ENCODE data around the gene CNTN2. TPM values are rescaled to one million over a fixed set of nuclear protein-coding genes. Genes with fewer than 3 reads are reported as not detected.

Gene CNTN2
- total RNA-seq, 1 donor from 2014 or later = 0.58 TPM

DNA sequence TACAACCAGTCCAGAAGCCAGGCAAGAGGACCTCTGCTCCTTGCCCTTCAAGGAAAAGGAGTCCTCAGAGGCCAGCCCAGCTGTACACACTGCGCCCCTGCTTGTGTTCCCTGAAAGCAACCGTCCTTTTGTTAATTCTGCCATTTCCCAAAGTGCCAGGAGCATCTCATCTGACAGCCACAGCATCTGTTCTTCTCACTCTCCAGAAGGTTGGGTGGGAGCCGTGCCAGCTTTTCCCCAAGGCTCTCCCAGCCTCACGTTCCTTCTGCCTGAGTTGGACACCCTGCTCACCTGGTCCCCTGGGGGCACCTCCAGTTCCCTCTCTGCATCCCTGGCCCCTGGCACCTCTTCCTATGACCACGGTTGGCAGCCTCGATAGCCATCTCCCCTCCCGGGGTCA is 10.5 kb upstream of the CNTN2 start:
- Histone ChIP-seq H3K36me3 (no peaks in the 10 kb centered on the region), H3K4me1 (no peaks in the 10 kb centered on the region), H3K9me3 (replicated peaks) (no peaks in the 10 kb centered on the region), H3K4me3 (no peak overlapping the region), H3K27ac (replicated peaks) (no peak overlapping the region), H3K27me3 (ENCODE audit: low read depth) (peaks cover 57% of the 10 kb centered on the region)
- no peak for TF ChIP-seq CTCF (IDR thresholded peaks at IDR 0.05; ENCODE audit: borderline replicate concordance)
- intact Hi-C loops (cut with micrococcal nuclease) = no loop called here
- DNase-seq = no peak

DNA sequence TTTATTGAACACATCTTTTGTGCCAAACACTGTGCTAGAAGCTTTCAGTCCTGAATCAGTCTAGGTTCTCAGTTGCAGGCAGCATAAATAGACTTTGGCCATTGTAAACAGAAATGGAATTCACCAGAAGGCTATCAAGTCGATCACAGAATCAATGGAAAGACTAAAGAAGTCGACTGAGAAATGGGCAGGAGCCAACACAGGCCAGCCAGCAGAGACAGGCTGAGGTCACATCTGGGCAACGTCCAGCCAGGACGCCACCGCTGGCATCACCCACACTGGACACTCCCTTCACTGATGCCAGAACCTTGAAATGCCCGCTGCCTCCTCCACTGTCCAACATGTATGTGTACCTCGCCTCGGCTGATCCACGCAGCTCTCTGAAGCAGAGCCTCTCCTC is 5.5 kb upstream of the CNTN2 start:
- intact Hi-C loops (cut with micrococcal nuclease) = no loop called here

DNA sequence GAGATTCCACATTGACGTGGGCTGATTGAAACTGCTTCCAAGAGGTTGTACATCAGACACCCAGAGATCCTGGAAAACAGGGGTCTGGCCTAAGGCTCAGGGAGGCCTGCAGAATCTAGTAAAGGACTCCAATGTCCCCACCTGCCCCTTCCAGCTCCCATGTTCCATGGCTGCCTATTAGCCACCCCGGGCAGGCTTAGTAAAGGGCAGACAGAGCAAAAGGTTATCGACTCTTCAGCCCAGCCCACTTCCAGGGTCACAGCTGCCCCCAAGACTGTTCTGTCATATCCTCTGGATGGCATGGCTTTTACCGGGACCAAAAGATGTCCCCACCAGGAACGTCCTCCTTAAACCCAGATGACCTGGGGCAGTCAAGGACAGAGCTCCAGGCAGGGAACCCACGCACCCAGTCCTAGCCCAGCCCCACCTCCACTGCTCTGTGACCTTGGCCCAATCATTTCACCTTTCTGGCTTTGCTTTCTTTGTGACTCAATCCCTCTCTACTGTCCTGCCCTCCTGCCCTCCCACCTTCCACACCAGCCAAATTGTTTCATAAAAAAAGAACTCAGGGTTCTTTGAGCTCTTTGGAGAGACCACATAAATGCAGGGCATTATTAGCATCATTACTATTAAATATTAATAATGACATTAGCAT is 4.8 kb upstream of the CNTN2 start:
- intact Hi-C loops (cut with micrococcal nuclease) = no loop called here
- peaks cover 37% of the 10 kb centered on the region for H3K27me3 ChIP-seq (ENCODE audit: low read depth)
- peaks cover 6% of the 10 kb centered on the region for H3K4me1 ChIP-seq
- H3K4me3 ChIP-seq = no peak overlapping the region
- DNase-seq = no peak
- no peak overlapping the region for H3K27ac ChIP-seq (replicated peaks)
- no peak for TF ChIP-seq CTCF (IDR thresholded peaks at IDR 0.05; ENCODE audit: borderline replicate concordance)
- no peaks in the 10 kb centered on the region for H3K36me3 ChIP-seq
- H3K9me3 ChIP-seq (replicated peaks) = no peaks in the 10 kb centered on the region

More for the DNA sequence above, 5.5 kb upstream of the CNTN2 start:
- Histone ChIP-seq H3K27ac (replicated peaks) (no peak overlapping the region), H3K27me3 (ENCODE audit: low read depth) (peaks cover 37% of the 10 kb centered on the region), H3K9me3 (replicated peaks) (no peaks in the 10 kb centered on the region), H3K36me3 (no peaks in the 10 kb centered on the region), H3K4me1 (no peaks in the 10 kb centered on the region), H3K4me3 (no peak overlapping the region)
- DNase-seq = no peak
- no peak for TF ChIP-seq CTCF (IDR thresholded peaks at IDR 0.05; ENCODE audit: borderline replicate concordance)

- no peak for TF ChIP-seq CTCF (IDR thresholded peaks at IDR 0.05; ENCODE audit: borderline replicate concordance)
- no peak overlapping the region for H3K4me3 ChIP-seq
- no peaks in the 10 kb centered on the region for H3K36me3 ChIP-seq
- H3K9me3 ChIP-seq (replicated peaks) = no peaks in the 10 kb centered on the region
- no peak overlapping the region for H3K27ac ChIP-seq (replicated peaks)
- H3K4me1 ChIP-seq = peaks cover 9% of the 10 kb centered on the region
- DNase-seq = no peak
- peaks cover 62% of the 10 kb centered on the region for H3K27me3 ChIP-seq (ENCODE audit: low read depth)
- intact Hi-C loops (cut with micrococcal nuclease) = no loop called here
These were observed 1.9 kb upstream of the CNTN2 start for GRCh38 chr1:205041001-205041715.

DNA sequence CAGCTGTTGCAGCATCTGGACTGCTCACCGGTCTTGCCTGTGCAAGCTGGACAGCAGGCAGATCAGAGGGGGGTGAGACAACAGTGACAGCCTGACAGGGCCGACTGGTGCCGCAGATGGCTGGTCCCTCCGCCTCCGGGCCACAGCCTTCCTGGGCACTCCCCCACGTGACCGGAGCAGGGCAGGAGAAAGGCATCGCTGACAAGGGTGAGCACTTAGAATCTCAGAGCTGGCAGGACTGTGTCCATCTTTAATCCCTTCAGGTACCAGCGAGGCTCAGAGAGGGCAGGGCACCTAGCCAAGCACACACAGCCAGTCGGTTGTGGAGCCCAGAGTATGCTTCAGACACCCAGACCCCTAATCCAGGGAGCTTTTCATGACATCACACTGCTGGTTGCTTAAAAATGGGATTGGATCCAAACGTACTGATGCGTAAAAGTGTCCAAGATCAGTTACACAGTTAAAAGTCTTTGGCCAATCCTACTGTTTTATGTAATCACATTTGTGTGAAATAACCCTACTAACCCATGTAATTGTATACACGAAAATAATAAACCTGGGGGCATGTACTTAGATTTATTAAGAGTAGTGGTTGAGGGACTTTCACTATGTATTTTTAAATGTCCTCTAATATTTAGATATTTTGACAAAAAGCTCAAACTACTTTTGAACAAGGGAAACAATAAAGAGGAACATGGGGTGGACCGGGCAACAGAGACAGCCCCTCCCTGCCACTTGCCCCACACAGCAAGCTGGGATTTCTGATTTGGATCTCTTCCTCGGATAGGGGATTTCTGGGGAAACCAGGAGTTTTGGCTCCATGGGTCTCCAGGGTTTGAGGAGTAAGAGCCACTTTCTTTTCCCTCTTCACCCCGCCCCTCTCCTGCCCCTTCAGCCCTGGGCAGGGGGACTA is 758 bp upstream of the CNTN2 start:
- no peak for DNase-seq
- intact Hi-C loops (cut with micrococcal nuclease) = no loop called here
- no peak overlapping the region for H3K27ac ChIP-seq (replicated peaks)
- no peak for TF ChIP-seq CTCF (IDR thresholded peaks at IDR 0.05; ENCODE audit: borderline replicate concordance)
- peaks cover 9% of the 10 kb centered on the region for H3K4me1 ChIP-seq
- H3K9me3 ChIP-seq (replicated peaks) = no peaks in the 10 kb centered on the region
- H3K4me3 ChIP-seq = no peak overlapping the region
- H3K36me3 ChIP-seq = no peaks in the 10 kb centered on the region
- peaks cover 73% of the 10 kb centered on the region for H3K27me3 ChIP-seq (ENCODE audit: low read depth)
